ENCODE results near the gene USP20.

GRCh38 chr9:129881547-129882324 lies 46.5 kb downstream of the USP20 start:
- TF ChIP-seq POLR2A (IDR thresholded peaks at IDR 0.05; ENCODE audit: low read depth, low read length) = no peak
- TF ChIP-seq, protein P1, sequence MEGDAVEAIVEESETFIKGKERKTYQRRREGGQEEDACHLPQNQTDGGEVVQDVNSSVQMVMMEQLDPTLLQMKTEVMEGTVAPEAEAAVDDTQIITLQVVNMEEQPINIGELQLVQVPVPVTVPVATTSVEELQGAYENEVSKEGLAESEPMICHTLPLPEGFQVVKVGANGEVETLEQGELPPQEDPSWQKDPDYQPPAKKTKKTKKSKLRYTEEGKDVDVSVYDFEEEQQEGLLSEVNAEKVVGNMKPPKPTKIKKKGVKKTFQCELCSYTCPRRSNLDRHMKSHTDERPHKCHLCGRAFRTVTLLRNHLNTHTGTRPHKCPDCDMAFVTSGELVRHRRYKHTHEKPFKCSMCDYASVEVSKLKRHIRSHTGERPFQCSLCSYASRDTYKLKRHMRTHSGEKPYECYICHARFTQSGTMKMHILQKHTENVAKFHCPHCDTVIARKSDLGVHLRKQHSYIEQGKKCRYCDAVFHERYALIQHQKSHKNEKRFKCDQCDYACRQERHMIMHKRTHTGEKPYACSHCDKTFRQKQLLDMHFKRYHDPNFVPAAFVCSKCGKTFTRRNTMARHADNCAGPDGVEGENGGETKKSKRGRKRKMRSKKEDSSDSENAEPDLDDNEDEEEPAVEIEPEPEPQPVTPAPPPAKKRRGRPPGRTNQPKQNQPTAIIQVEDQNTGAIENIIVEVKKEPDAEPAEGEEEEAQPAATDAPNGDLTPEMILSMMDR (IDR thresholded peaks at IDR 0.05; ENCODE audit: extremely low read depth in 1 of 2, insufficient read depth in 1 of 2, low read depth in 1 of 2, low read length in 2 of 2) = no peak
- TF ChIP-seq FOS (IDR thresholded peaks at IDR 0.05; ENCODE audit: borderline replicate concordance, insufficient read depth, low read length) = no peak
- TF ChIP-seq, protein P2, sequence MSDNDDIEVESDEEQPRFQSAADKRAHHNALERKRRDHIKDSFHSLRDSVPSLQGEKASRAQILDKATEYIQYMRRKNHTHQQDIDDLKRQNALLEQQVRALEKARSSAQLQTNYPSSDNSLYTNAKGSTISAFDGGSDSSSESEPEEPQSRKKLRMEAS (IDR thresholded peaks at IDR 0.05; ENCODE audit: insufficient read depth, insufficient read length) = no peak
- no peak for TF ChIP-seq EZH2 (IDR thresholded peaks at IDR 0.05; ENCODE audit: borderline replicate concordance, low read depth, low read length, severe bottlenecking)
- no peak for TF ChIP-seq GATA2 (IDR thresholded peaks at IDR 0.05; ENCODE audit: insufficient read depth, insufficient read length, low read depth, low read length)
- TF ChIP-seq POLR2AphosphoS5 (IDR thresholded peaks at IDR 0.05; ENCODE audit: insufficient read depth, low read depth, low read length) = no peak
- TF ChIP-seq MYC (IDR thresholded peaks at IDR 0.05; ENCODE audit: low read depth, low read length) = no peak
- no peak for TF ChIP-seq JUN (IDR thresholded peaks at IDR 0.05; ENCODE audit: borderline replicate concordance, insufficient read depth, insufficient read length, low read depth)
